IMR-90 (cell line): Measurements from ENCODE around the gene OSBPL2. TPM values are rescaled to one million over a fixed set of nuclear protein-coding genes. Genes with fewer than 3 reads are reported as not detected.

Source experiments
- ATAC-seq: fragments of 200-7000 bp; cut with Tn5 transposase; 2 replicates; pipeline ENCODE4 v1.9.1; 2020; ENCODE audit warnings: low read depth, mild to moderate bottlenecking, moderate library complexity
- BruUV-seq: library from RNA; stranded (reverse); fragments of 400-500 nt; replicated peaks from 2 replicates; lab custom pipeline; 2021; lab: Mats Ljungman, UMichigan
- CTCF ChIA-PET: fragments of 300-600 bp; formaldehyde crosslinking; extraction: SDS; loops from one replicate; lab custom pipeline; 2021; ENCODE audit warnings: antibody characterized with exemption; lab: Yijun Ruan, JAX
- POLR2A ChIA-PET: fragments of 300-600 bp; sonication (Branson Sonifier 250); formaldehyde crosslinking; loops from one replicate; lab custom pipeline; 2022; ENCODE audit warnings: antibody characterized with exemption; ENCODE audit not compliant: unreplicated experiment; lab: Charles Lee
- DNase-seq: peaks from one replicate; pipeline ENCODE4 v3.0.0; 2013
- H2AFZ ChIP-seq: replicated peaks from 2 replicates; pipeline ENCODE3; 2013; ENCODE audit warnings: low read length, mild to moderate bottlenecking; ENCODE audit not compliant: poor library complexity
- H2AK5ac ChIP-seq: 2 replicates; pipeline ENCODE4 v1.6.1; 2013; ENCODE audit warnings: low read depth, low read length, inconsistent platforms
- H2AK9ac ChIP-seq: replicated peaks from 2 replicates; pipeline ENCODE3; 2013; ENCODE audit warnings: mild to moderate bottlenecking, low read depth, low read length, moderate library complexity; ENCODE audit not compliant: poor library complexity
- H2BK120ac ChIP-seq: 2 replicates; pipeline ENCODE4 v1.6.1; 2013; ENCODE audit warnings: low read depth, low read length, inconsistent platforms
- H2BK15ac ChIP-seq: 3 replicates; pipeline ENCODE4 v1.6.1; 2013; ENCODE audit warnings: low read depth, low read length, inconsistent platforms
- H2BK20ac ChIP-seq: 2 replicates; pipeline ENCODE4 v1.6.1; 2013; ENCODE audit warnings: low read depth, mild to moderate bottlenecking, inconsistent platforms, low read length, moderate library complexity
- H2BK5ac ChIP-seq: 2 replicates; pipeline ENCODE4 v1.6.1; 2013; ENCODE audit warnings: mild to moderate bottlenecking, low read depth, low read length, inconsistent platforms; ENCODE audit not compliant: poor library complexity, severe bottlenecking
- H3K14ac ChIP-seq: replicated peaks from 2 replicates; pipeline ENCODE4 v1.6.1; 2013; ENCODE audit warnings: low read depth, low read length, inconsistent platforms
- H3K18ac ChIP-seq: 2 replicates; pipeline ENCODE4 v1.6.1; 2013; ENCODE audit warnings: low read depth, low read length, control low read depth
- H3K23ac ChIP-seq: 2 replicates; pipeline ENCODE4 v1.6.1; 2013; ENCODE audit warnings: low read depth, low read length, inconsistent platforms
- H3K27ac ChIP-seq: 2 replicates; pipeline ENCODE4 v1.5.1; 2013; ENCODE audit warnings: mild to moderate bottlenecking, control low read depth, low read length; ENCODE audit not compliant: insufficient read depth
- H3K27me3 ChIP-seq: 2 replicates; pipeline ENCODE4 v1.6.1; 2013; ENCODE audit warnings: low read length; ENCODE audit not compliant: control insufficient read depth, insufficient read depth
- H3K36me3 ChIP-seq: 2 replicates; pipeline ENCODE4 v1.6.1; 2013; ENCODE audit warnings: low read length, mixed read lengths; ENCODE audit not compliant: control insufficient read depth, insufficient read depth
- H3K4ac ChIP-seq: 2 replicates; pipeline ENCODE4 v1.6.1; 2013; ENCODE audit warnings: low read depth, low read length, inconsistent platforms
- H3K4me1 ChIP-seq: 2 replicates; pipeline ENCODE4 v1.6.1; 2013; ENCODE audit warnings: low read length, mixed read lengths; ENCODE audit not compliant: control insufficient read depth, insufficient read depth
- H3K4me2 ChIP-seq: 2 replicates; pipeline ENCODE4 v1.6.1; 2013; ENCODE audit warnings: low read depth, mild to moderate bottlenecking, control low read depth, low read length, moderate library complexity
- H3K4me3 ChIP-seq: 2 replicates; pipeline ENCODE4 v1.5.1; 2013; ENCODE audit warnings: low read depth, mild to moderate bottlenecking, control low read depth, low read length, moderate library complexity; ENCODE audit not compliant: insufficient read depth
- H3K56ac ChIP-seq: 2 replicates; pipeline ENCODE4 v1.6.1; 2013; ENCODE audit warnings: low read length, inconsistent platforms; ENCODE audit not compliant: insufficient read depth; ENCODE audit errors: extremely low read depth
- H3K79me1 ChIP-seq, 2 experiments: 2 replicates each; pipeline ENCODE4 v1.6.1; 2013; ENCODE audit warnings: low read length in 2 of 2, inconsistent platforms in 1 of 2, low read depth in 1 of 2
- H3K9ac ChIP-seq: 2 replicates; pipeline ENCODE4 v1.6.1; 2013; ENCODE audit warnings: low read depth, low read length, control low read depth
- H3K9me1 ChIP-seq: 2 replicates; pipeline ENCODE4 v1.6.1; 2013; ENCODE audit warnings: low read length, inconsistent platforms; ENCODE audit not compliant: insufficient read depth
- H3K9me3 ChIP-seq: 2 replicates; pipeline ENCODE4 v1.6.1; 2013; ENCODE audit warnings: low read length; ENCODE audit not compliant: control insufficient read depth, insufficient read depth
- H4K20me1 ChIP-seq: 2 replicates; pipeline ENCODE4 v1.6.1; 2013; ENCODE audit warnings: low read length, inconsistent platforms; ENCODE audit not compliant: insufficient read depth
- H4K5ac ChIP-seq: 2 replicates; pipeline ENCODE4 v1.6.1; 2013; ENCODE audit warnings: mild to moderate bottlenecking, low read depth, low read length, control low read depth
- H4K8ac ChIP-seq, 2 experiments: 2 replicates each; pipeline ENCODE4 v1.6.1; 2013; ENCODE audit warnings: low read depth in 2 of 2, low read length in 2 of 2, control low read depth in 1 of 2, inconsistent platforms in 1 of 2
- H4K91ac ChIP-seq: 2 replicates; pipeline ENCODE4 v1.6.1; 2013; ENCODE audit warnings: low read depth, low read length, inconsistent platforms; ENCODE audit not compliant: insufficient read depth
- MXI1 ChIP-seq: IDR thresholded peaks from 2 replicates; pipeline ENCODE4 v1.6.1; 2012; ENCODE audit warnings: low read depth, mild to moderate bottlenecking, low read length, moderate library complexity, borderline replicate concordance
- WGBS, 2 experiments: methylation state at CpG; one replicate each; pipeline versions ENCODE4 v1.1.5 to v1.1.7; 2013; ENCODE audit warnings: missing lambda C conversion rate in 2 of 2; ENCODE audit not compliant: insufficient read length in 1 of 2; ENCODE audit errors: extremely low coverage in 2 of 2; 5-methylcytosine and 5-hydroxymethylcytosine counted together
- dilution Hi-C: fragments of 300-500 bp; cut with HindIII; formaldehyde crosslinking; loops from one replicate; pipeline ENCODE4 v1.14.3; 2018; ENCODE audit warnings: low sequenced_read_pairs; ENCODE audit not compliant: unreplicated experiment
- in situ Hi-C: fragments of 300-500 bp; cut with MboI; formaldehyde crosslinking; loops from 3 replicates; pipeline ENCODE4 v1.14.3; 2019; ENCODE audit warnings: low sequenced_read_pairs, inconsistent platforms, mixed read lengths
- intact Hi-C: fragments of 100-400 bp; cut with micrococcal nuclease; formaldehyde crosslinking; loops from 2 replicates; pipeline ENCODE4 v1.10.0; 2022
- polyA plus RNA-seq, 3 experiments: library from polyadenylated mRNA; depleted of rRNA; stranded (reverse); fragments of >200 nt; gene quantifications; 2 replicates each; pipeline ENCODE4 v1.2.3, GENCODE V29; 2012; ENCODE audit warnings: low replicate concordance in 1 of 3
- total RNA-seq: library from RNA; depleted of rRNA; stranded (reverse); fragments of >200 nt; gene quantifications from 2 replicates; pipeline ENCODE4 v1.2.3, GENCODE V29; 2012
- TF ChIP-seq, protein P1 (sequence below): fragments of 150-350 bp; IDR thresholded peaks from 2 replicates; pipeline ENCODE4 v1.6.1; 2017; ENCODE audit warnings: mild to moderate bottlenecking, antibody characterized with exemption, low read length, low read depth

OSBPL2 gene
- total and polyA plus RNA-seq, 2 of the 4 experiments (the other 2 are of a cell fraction): 19.3 to 27.6 TPM

DNA sequence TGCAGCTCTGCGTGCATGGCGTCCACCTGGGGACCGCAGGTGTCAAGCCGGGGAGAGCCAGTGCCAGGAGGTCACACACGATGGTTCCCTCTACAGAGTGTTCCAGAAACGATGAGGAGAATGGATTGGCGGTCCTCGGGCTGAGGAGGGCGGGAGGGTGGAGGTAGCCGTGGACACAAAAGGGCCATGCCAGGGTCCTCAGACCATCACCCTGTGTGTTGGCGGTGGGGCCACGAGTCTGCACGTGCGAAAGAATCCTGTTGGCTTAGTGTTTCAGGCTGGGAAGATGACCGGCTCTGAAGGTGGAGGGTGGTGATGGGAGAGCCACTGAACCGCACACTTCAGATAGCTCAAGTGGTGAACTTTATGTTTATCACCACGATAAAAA lies 31.9 kb upstream of the OSBPL2 start:
- DNase-seq: no peak
- Histone ChIP-seq H3K18ac (no peak overlapping the region), H3K23ac (no peak overlapping the region), H3K4me1 (no peaks in the 10 kb centered on the region), H4K91ac (no peak overlapping the region), H3K4me2 (no peak overlapping the region), H3K9ac (no peak overlapping the region), H3K56ac (no peak overlapping the region), H3K9me3 (no peaks in the 10 kb centered on the region), H4K5ac (no peak overlapping the region), H2AFZ (no peak overlapping the region), H3K4me3 (no peak overlapping the region), H2BK120ac (no peak overlapping the region), H3K27me3 (peaks cover 6% of the 10 kb centered on the region; the same call in 1 of the 2 replicates), H3K27ac (no peak overlapping the region), H2BK5ac (no peak overlapping the region), H2BK15ac (no peak overlapping the region), H4K8ac (no peak overlapping the region), H3K14ac (no peak overlapping the region), H2AK9ac (no peak overlapping the region), H3K36me3 (peaks cover 12% of the 10 kb centered on the region; the same call in 1 of the 2 replicates), H3K4ac (no peak overlapping the region), H3K9me1 (no peaks in the 10 kb centered on the region), H4K20me1 (peaks cover 4% of the 10 kb centered on the region; the same call in 1 of the 2 replicates), H2AK5ac (no peak overlapping the region), H3K79me1 (no peaks in the 10 kb centered on the region; a peak in 2 of 4 replicates), H2BK20ac (no peak overlapping the region)
- dilution Hi-C loops: no loop called here
- no peak for TF ChIP-seq MXI1
- TF ChIP-seq, protein P1, sequence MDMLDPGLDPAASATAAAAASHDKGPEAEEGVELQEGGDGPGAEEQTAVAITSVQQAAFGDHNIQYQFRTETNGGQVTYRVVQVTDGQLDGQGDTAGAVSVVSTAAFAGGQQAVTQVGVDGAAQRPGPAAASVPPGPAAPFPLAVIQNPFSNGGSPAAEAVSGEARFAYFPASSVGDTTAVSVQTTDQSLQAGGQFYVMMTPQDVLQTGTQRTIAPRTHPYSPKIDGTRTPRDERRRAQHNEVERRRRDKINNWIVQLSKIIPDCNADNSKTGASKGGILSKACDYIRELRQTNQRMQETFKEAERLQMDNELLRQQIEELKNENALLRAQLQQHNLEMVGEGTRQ: no peak
- intact Hi-C loops: no loop called here
- WGBS, 2 experiments: 92% methylated on average over 10 of the region's 17 CpGs; no CpG with 5 or more reads in 1 of the 2 experiments
- BruUV-seq: no TSS peak
- POLR2A ChIA-PET: no interaction called here
- CTCF ChIA-PET: no interaction called here
- no peak for ATAC-seq
- in situ Hi-C loops: no loop called here
